GM19395 (cell line): ENCODE results near the gene FBXW8.
A peak's percentile ranks its signal among the peaks of the same experiment; 100 is the strongest.

ENCODE experiments used
- ATAC-seq: cut with Tn5 transposase; IDR thresholded peaks from one replicate; pipeline ENCODE4 v1.9.1; 2021; ENCODE audit warnings: mild to moderate bottlenecking, moderate library complexity; ENCODE audit not compliant: unreplicated experiment

FBXW8 gene

GRCh38 chr12:116954710-116955381 lies 44.1 kb downstream of the FBXW8 start:
- ATAC-seq = no peak

- ATAC-seq = no peak
Measured at GRCh38 chr12:116955382-116956021, 44.8 kb downstream of the FBXW8 start.

GRCh38 chr12:116958402-116959197 lies 47.9 kb downstream of the FBXW8 start:
- ATAC-seq = no peak

- no peak for ATAC-seq
Measured at GRCh38 chr12:116959198-116959460, 48.4 kb downstream of the FBXW8 start.

GRCh38 chr12:116959845-116960514 lies 49.2 kb downstream of the FBXW8 start:
- ATAC-seq = peak; percentile 98

GRCh38 chr12:116962197-116962596 lies 51.4 kb downstream of the FBXW8 start:
- no peak for ATAC-seq

- ATAC-seq = no peak
Measured at GRCh38 chr12:116962783-116963356, 52.1 kb downstream of the FBXW8 start.

- ATAC-seq = no peak
Measured at GRCh38 chr12:116964054-116965050, 53.6 kb downstream of the FBXW8 start.

- ATAC-seq = no peak
Measured at GRCh38 chr12:116968986-116969385, 58.2 kb downstream of the FBXW8 start.

GRCh38 chr12:116969615-116970585 lies 59.1 kb downstream of the FBXW8 start:
- no peak for ATAC-seq

GRCh38 chr12:116971222-116971621 lies 60.5 kb downstream of the FBXW8 start:
- ATAC-seq = no peak

- no peak for ATAC-seq
Measured at GRCh38 chr12:116975779-116976393, 65.1 kb downstream of the FBXW8 start.

GRCh38 chr12:116977465-116978380 lies 67.0 kb downstream of the FBXW8 start:
- ATAC-seq = no peak

- no peak for ATAC-seq
Measured at GRCh38 chr12:116978791-116979508, 68.2 kb downstream of the FBXW8 start.

GRCh38 chr12:116980083-116980482 lies 69.3 kb downstream of the FBXW8 start:
- ATAC-seq = no peak

- ATAC-seq = no peak
Measured at GRCh38 chr12:116982791-116983411, 72.2 kb downstream of the FBXW8 start.
